GM21526 (cell line): ENCODE data around the gene IQSEC1.

ENCODE experiments used
- ATAC-seq: cut with Tn5 transposase; IDR thresholded peaks from one replicate; pipeline ENCODE4 v1.9.1; 2021; ENCODE audit warnings: moderate library complexity; ENCODE audit not compliant: unreplicated experiment, low FRiP score

Gene IQSEC1

DNA sequence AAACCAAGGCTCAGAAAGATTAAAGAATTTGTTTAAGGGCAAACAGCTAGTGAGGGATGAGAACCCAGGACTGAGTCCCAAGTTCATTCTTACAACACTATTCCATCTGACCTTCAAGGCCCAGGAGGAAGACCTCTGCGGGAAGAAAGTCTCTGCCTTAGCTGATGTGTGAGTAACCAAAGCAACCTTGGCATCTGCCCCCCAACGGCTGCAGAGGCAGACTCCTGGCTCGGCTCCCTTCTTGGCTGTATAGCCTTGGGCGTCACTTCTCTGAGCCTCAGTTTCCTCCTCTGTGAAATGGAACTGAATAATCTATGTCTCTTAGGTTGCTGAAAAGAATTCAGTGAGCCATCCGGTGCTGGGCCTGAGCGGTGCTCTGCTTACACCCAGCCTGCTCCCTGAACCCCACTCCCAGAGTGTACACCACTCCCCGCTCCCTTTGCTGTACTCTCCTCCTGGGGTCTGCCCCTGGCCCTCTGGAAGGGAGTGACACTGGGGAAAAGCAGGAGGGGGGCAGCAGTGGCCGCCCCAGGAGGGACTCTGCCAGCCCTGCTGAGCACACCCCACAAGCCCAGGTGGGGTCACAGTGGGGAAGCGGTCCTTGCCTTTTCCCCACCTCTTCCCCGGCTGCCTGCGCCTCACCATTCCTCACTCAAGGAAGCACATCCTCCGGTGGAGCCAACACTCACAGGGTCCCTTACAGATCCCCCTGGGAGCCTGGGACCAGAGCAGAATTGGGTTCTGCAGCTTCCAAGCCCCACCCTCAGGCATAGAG lies 97.3 kb downstream of the IQSEC1 start:
- ATAC-seq, result no peak

DNA sequence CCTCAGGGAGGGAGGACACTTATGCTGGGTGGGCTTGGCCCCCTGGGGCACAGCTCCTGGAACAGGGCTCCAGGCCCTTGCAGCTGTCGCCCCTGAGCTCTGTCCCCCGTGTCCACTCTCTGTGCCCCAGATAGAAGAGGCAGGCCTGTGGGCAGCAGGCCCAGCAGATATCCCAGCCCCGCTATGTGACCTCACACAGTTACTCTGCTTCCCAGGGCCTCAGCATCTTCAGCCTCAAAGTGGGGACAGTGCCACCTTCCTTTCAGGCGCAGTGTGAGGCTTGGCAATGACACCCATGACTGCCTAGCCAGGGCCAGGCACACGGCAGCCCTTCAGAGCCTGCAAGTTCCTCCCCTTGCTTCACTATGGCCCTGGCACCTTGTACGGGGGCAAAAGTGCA lies 98.4 kb downstream of the IQSEC1 start:
- ATAC-seq, result no peak

DNA sequence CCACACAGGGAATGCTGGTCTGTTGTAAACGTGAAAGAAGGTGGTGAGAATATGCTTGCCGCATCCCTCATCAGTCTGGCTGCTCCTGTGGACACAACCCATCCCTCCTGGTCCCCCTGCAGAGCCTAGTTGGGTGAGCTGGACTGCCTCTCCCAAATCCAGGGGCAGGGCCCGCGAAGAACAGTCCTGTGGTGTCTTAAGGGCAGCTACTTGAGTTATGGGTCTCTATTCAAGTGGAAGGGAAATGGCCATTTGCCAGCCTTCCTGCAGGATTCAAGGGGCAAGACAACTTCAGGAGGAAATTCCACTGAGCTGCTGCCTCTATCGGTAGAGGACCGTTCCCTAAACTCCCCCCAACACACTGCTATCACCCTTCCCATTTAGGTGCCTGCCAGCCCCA lies 98.9 kb downstream of the IQSEC1 start:
- no peak for ATAC-seq

DNA sequence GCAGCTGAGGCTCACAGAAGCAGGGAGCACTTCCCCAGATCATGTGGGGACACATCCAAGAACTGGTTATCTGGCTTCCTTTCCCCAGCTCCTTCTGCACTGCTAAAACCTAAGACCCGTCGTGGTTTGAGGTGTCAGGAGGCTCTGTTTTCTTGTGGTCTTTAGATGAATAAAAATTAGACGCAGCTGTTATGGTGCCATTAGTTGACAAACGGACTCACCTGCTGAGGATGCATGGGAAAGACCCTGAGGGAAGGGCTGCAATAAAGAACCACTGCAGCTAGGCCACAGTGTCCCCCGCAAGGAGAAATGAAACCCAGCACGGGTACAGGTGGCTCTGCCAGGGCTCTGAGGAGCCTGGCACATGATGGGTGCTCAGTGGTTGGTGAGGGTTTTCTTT lies 99.4 kb downstream of the IQSEC1 start:
- ATAC-seq, result no peak

DNA sequence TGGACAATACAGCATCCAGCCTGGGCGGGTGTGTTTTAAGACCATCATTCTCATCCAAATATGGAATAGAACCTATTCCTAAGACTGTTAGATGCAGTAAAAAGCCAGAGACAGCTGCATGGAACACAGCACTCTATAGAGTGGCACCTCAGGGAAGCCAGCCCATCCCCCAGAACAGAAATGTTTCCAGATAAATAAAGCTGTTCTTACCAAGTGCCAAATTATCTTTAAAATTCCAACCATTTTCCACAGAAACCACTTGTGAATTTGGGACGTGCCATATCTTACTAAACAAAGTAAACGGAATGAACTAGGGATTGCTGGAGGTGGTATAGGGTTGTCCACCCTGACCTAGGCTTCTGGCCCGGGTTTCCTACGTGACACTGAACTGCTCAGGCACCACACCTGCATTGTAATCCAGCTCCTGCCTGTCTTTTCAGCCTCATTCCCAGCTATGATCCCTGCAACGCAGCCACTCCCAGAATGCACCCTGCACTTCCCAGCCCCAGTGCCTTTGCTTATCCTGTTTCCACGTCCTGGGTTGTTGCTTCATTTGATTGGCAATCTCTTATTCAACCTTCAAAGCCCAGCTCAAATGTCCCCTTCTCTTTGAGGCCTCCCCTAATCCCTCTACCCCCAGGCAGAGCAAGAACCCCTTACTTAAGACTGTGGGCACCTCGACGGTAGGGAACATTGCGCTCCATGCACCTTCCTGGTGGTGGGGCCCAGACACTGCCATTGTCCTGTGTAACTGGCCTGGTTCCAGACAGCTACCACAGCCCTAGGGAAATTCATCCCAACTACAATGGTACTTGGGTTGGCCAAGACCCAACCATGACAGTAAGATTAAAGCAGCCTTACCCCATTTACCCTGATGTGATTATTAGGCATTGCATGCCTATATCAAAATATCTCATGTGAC lies 100.2 kb downstream of the IQSEC1 start:
- ATAC-seq, result no peak

DNA sequence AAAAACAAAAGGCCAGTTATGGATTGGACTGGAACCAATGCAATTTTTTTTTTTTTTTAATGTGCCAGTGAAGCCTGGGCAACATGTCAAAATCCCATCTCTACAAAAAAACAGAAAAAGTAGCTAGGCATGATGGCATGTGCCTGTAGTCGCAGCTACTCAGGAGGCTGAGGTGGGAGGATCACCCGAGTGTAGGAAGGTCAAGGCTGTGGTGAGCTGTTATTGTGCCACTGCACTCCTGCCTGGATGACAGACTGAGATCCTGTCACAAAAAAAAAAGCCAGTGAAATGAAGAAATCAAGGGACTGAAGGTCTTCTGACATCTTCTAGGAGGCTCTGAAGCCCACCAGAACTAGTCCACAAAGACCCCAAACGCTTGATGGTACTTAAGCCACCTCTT lies 101.2 kb downstream of the IQSEC1 start:
- no peak for ATAC-seq

DNA sequence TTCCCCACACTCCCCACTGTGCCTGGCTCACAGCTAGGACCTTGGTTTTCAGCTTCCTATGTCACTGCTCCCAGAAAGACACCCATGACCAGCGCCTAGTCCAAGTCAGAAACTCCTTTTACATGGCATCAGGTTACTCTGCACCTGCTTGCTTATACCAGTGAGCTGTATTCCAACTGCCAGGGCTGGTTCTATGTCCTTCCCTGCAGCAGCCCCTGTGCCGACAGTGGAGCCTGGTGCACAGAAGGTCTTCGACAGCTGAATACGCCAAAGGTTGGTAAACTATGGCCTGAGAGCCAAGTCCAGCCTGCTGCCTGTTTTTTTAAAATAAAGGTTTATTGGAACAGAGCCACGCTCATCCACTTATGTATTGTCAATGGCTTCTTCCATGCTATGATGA lies 102.5 kb downstream of the IQSEC1 start:
- ATAC-seq, result no peak

DNA sequence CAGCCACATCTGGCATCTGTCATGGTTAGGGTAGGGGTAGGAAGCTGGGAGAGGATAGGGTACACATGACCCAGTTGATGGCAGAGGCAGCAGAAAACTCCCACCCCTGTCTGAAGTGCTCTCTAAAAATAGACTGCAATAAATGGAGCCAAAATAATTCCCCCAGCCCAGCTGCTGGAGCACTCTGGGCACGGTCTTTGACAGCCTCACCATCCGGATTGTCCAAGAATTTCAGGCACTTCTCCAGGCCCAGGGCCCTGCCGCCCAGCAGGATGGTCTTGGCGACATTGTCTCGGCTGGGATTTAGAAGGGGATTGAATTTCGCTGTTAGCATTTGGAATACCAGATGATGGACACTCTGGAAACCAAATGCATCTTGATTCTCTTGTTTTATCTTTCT lies 103.7 kb downstream of the IQSEC1 start:
- no peak for ATAC-seq

DNA sequence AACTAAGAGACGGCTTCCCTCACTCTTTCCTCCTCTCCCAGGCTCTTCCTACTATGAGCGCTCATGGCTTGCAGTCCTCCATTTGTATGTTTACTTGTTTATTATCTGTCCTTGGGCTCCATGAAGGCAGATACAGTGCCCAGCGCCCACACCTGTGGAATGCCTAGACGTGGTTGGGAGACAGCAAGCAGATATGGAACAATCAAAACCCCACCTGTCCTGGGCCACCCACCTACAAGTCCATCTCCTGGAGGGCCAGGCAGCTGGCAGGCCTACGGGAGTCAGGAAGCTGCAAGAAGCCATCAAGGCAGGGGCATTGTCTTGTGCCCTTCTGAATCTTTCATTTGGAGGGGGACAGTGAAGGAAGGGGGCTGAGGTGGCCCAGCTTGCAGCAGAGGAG lies 104.7 kb downstream of the IQSEC1 start:
- ATAC-seq, result no peak

DNA sequence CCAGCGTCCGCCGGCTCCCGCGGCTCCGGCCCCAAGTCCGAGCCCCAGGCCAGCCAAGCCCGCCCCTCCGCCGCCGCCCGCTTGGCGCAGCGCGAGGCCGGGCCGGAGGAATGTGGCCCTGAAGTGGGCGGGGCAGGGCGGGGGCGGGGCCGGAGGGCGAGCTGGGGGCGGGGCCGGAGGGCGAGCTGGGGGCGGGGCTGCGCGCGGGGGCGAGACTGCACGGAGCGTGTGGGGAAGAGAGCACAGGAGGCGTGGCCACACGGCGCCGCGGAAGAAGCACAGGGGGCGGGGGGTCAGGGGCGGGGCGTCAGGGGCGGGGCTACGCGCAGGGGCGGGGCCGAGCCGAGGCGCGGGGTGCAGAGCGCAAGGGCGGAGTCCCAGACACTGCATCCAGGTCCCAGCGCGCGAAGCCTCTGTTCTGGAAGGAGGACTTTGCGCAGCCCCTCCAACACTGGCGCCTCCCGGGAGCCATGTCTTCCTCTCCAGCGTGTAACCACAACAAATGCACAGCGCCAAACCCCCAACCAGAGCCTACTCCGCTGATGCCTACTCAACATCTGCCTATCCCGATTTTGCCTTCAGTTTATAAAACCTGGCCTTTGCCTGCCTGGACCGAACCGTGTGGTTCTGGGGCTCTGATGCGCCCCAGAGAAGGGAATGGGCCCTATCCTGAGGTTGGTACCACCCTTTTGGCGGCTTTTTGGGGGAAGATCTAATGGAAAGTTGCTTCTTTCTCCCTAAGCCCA lies 105.5 kb downstream of the IQSEC1 start:
- ATAC-seq, result peak; percentile 57

DNA sequence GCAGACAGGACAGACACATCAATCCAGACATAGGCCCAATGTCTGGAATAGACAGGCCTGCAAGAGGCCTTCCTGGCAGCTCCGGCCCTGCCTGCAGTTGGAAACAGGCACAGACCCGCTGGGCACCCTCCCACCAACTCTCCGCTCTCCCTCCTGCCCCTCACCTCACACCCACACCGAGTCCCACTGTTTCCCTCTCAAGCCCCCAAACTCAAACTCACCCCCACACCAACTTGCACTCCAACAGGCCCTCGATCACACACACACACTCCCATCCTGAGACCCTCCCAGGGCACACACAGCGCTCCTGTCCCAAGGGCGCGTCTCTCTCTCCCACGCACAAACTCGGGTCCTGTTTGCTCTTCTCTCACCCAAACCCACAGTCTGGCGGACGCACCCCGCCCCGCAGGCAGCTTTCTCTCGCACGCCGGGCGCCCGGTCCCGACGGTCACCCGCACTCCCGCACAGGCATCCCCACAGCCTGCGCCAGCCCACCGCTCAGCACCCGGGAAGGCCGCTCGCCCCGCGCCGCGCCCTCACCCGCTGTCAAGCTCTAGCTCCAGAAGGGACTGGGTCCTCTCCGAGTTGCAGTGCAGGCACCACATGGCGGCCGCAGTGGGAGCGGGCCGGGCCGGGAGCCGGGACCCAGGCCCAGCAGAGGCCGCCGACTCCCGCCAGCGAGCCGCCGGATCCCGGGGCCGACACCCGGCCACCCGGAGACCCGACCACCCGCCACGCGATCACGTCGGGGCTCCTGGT lies 106.2 kb downstream of the IQSEC1 start:
- peak; percentile 23 for ATAC-seq

DNA sequence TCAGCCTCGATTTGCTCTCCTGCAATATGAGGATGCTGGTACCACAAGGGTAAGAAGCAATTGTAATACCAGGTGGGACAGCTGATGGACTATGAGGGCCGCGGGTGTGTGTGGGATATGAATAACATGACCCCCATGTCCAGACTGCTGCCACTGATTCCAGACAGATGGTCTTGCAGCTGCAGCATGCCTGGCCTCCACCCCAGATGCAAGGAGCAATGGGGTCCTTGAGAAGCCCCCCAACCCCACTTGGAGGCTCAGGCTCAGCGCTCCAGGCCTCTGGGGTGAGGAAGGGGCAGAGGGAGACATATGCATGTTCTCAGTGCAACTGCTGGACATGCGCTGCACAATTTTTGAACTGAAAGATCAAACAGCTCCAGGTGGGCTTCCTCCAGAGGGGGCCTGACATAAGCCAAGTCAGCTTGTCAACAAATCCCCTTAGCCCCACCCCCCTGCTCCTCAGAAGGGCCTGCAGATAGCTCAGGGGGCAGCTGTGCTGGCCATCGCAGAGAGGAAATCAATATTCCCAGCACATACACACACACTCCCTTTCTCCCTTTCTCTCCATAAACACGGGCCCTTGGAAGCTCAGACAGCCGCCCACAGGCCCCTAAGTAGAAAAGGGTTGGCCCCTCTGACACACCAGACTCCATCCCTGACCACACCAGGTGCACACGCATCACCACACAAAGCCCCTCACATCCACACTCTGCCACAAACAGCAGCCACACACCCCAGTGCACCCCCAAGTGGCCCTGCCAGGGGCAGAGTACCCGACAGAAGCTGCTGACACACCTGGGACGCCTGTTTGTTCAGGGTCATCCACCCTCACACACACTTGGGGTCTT lies 107.0 kb downstream of the IQSEC1 start:
- no peak for ATAC-seq

DNA sequence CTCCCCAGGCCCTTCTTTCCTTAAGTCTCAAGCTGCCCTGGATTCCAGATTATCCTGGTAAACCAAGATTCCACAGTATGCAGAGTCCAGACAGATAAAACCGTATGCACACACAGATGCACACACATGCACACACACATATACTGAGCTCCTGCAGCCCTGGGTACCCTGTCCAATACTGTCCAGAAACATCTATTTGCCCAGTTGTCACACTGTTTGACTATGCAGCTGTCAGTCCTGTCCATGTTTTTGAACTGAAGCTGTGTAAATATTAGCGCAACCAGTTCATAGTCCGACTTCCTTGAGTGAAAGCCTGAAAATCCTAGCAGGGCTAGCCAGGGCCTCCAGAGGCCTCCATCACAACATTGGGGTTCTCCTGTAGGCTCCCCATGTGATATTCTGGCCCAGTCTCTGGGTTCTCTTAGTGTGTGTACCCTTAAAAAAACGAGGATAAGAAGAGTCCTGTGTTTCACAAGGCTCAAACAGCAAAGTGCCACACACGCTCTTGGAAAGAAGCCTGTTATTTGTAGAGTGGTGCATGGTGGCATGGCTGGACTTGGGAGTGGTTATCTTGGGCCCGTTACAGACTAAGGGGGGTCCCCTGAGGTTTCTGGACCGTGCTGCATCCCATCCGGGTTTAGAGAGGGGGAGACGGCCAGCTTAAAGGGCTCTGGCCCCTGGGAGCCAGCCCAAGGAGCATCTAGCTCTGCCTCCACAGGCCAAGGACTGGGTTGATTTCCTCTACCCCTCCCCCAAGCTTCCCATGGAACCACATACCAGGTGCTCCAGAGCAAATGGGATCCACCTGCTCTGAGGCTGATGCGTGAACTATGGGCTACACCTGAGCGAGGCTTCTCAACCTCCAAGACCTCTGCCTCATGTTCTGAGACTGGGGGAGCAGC lies 108.3 kb downstream of the IQSEC1 start:
- ATAC-seq, result no peak

DNA sequence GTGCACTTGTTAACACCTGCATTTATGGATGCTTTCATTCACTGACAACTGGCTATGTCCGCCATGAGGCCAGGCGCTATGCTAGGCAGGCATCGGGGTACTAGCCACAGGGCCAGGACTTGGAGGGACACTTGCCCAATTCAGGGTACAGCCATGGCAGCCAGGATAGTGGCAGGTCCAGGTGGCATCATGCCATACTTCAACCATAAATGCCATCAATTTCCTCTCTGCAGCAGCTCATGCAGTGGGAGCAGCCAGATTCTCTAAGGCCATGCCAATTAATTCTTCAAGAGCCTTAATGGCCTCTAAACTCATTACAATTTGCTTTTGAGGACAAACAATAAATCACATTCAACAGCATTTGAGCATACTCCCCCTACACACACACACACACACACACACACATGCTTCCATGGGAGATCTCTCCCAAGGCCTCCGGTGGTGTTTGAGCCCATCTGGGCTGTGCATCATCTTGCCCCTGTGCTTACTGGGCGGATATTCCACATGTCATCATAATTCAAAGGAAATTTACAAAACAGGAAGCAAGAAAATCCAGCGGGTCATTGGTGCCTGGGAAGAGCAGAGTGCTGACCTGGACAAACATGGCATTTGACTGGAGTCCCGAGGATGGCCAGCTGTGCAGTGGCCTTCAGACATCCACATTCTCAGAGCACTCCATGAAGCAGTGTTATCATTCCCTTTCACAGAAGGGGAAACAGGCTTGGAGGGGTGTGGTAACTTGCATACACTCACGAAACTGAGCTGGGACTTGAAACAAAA lies 109.1 kb downstream of the IQSEC1 start:
- no peak for ATAC-seq

DNA sequence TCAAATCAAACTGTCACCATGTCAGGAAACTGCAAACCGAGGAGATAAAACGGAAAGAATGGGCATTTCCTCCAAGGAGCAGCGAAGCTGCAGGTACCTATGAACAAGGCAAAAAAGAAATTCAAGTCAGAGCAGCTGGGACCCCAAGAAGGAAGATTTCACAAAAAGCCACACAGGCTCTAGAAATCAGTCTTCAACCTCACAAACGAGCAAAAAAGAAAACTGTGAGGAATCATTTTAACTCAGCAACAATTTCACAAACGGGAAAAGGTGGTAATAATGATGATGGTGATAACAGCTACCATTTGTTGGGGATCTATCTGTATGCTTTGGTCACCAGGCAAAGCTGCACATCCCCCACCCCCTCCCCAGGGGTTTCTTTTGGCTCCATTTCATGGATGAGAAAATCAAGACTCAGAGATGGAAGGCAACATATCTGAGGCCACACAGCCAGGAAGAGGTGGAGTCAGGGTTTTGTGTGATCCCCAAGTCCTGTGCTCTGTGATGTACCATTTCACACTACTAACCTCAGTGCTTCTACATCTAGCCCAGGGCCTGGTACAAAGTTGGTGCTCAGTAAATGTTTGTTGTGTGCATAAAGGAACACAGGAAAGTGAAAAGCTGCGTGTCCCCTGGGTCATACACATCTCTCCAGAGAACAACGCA lies 109.9 kb downstream of the IQSEC1 start:
- ATAC-seq, result no peak

DNA sequence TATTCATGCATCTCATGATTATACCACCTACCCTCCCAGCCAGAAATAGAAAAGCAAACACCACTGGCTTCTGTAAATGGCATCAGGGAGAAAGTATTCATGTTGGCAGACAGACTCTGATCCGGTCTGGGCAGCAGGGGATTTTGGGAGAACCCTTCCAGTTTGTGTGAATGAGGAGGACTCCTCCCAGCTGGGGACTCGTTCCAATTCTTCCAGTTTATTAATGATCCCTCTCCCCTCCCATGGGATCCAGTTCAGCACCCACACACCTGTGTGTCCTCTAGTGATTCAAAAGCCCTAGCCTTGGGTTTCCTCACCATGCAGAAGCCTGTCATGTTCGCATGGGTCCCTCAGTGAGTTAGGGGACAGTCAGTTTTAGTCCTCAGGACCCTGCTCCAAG lies 110.9 kb downstream of the IQSEC1 start:
- no peak for ATAC-seq

DNA sequence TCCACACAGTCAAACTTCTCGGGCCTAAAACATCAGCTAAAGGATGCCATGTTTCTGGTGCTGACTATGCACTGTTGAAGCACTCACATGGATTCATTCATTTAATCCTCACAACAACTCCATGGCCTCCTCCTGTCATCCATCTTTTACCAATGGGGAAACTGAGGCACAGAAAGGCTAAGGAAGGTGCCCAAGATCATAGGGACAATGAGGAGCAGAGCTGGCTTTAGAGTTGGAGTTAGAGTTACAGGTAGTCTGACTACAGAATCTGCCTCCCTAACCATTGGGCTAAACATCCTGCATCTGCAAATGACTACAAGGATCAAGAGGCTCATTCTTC lies 111.6 kb downstream of the IQSEC1 start:
- no peak for ATAC-seq
